ENCODE data around the gene SMYD3. TPM values are rescaled to one million over a fixed set of nuclear protein-coding genes. Genes with fewer than 3 reads are reported as not detected.

The SMYD3 gene
- total and polyA plus RNA-seq, 2 donors (not counting 1 experiment from before 2014, with no cell fraction given) = 9.7 to 37.2 TPM

DNA sequence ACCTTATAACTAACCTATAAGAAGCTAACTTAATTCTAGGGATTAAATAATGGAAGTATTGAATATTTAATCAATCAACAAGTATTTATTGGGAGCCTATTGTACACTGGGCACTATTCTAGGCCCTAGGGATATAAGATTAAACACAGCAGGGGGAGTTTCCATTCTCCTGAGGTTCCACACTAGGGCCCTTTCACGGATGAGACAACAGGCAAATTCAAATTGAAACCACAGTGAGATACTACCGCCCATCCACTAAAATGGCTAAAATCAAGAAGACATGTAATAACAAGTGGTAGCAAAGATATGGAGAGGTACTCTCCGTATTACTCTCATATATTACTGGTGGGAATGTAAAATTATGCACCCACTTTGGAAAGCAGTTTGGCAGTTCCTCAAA, 677.9 kb downstream of the SMYD3 start:
- H3K9me3 Mint-ChIP-seq (ENCODE audit: insufficient read depth) = peaks cover 2% of the 10 kb centered on the region
- no peaks in the 10 kb centered on the region for H3K4me1 ChIP-seq (ENCODE audit: control insufficient read depth in 2 of 2, insufficient read depth in 2 of 2, low read length in 2 of 2)
- H3K9me3 ChIP-seq (ENCODE audit: control extremely low read depth in 1 of 3, control insufficient read depth in 2 of 3, insufficient read depth in 1 of 3, low read length in 2 of 3) = peaks cover 0 to 4% (median 0%) of the 10 kb centered on the region in 3 donors
- DNase-seq (no peak), ATAC-seq (ENCODE audit: low read depth) (peak; percentile 24)
- ChIA-PET CTCF (no interaction called here), POLR2A (no interaction called here)
- TF ChIP-seq EZH2 (IDR thresholded peaks at IDR 0.05; ENCODE audit: borderline replicate concordance, insufficient read depth, low read depth, low read length, poor library complexity, severe bottlenecking) = no peak
- TF ChIP-seq, protein P1, sequence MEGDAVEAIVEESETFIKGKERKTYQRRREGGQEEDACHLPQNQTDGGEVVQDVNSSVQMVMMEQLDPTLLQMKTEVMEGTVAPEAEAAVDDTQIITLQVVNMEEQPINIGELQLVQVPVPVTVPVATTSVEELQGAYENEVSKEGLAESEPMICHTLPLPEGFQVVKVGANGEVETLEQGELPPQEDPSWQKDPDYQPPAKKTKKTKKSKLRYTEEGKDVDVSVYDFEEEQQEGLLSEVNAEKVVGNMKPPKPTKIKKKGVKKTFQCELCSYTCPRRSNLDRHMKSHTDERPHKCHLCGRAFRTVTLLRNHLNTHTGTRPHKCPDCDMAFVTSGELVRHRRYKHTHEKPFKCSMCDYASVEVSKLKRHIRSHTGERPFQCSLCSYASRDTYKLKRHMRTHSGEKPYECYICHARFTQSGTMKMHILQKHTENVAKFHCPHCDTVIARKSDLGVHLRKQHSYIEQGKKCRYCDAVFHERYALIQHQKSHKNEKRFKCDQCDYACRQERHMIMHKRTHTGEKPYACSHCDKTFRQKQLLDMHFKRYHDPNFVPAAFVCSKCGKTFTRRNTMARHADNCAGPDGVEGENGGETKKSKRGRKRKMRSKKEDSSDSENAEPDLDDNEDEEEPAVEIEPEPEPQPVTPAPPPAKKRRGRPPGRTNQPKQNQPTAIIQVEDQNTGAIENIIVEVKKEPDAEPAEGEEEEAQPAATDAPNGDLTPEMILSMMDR (IDR thresholded peaks at IDR 0.05) = no peak
- H3K27me3 ChIP-seq (replicated peaks in 1 of 4; ENCODE audit: control extremely low read depth in 1 of 4, control insufficient read depth in 3 of 4, insufficient read depth in 4 of 4, low read length in 3 of 4) = no peaks in the 10 kb centered on the region
- H3K79me2 ChIP-seq (ENCODE audit: control insufficient read depth, insufficient read depth, low read length) = no peaks in the 10 kb centered on the region
- no CpG with 5 or more reads among the region's 3 CpGs for WGBS (ENCODE audit: insufficient coverage)
- H3K27ac ChIP-seq (ENCODE audit: low read length in 2 of 2) = no peak overlapping the region
- no peak overlapping the region for H3K4me3 Mint-ChIP-seq
- H3K9ac ChIP-seq (ENCODE audit: low read length) = no peak overlapping the region
- H3K4me2 ChIP-seq (replicated peaks; ENCODE audit: low read depth, low read length, poor library complexity, severe bottlenecking) = no peak overlapping the region
- no peak overlapping the region for H2AFZ ChIP-seq (ENCODE audit: insufficient read depth, low read depth, low read length, poor library complexity, severe bottlenecking)
- no peak overlapping the region for H3K4me3 ChIP-seq (ENCODE audit: control extremely low read depth in 1 of 5, extremely low read depth in 1 of 5, insufficient read depth in 1 of 5, low read depth in 2 of 5, low read length in 4 of 5)
- H3K36me3 ChIP-seq (replicated peaks in 1 of 2; ENCODE audit: control extremely low read depth in 1 of 2, control insufficient read depth in 1 of 2, extremely low read depth in 1 of 2, insufficient read depth in 2 of 2, low read length in 1 of 2) = no peaks in the 10 kb centered on the region
- no peak overlapping the region for H3K27ac Mint-ChIP-seq
- intact Hi-C loops (cut with micrococcal nuclease) = no loop called here
- H4K20me1 ChIP-seq (ENCODE audit: control insufficient read depth, insufficient read depth, low read length, poor library complexity, severe bottlenecking) = no peaks in the 10 kb centered on the region
- peaks cover 4% of the 10 kb centered on the region for H3K4me1 Mint-ChIP-seq
- H3K27me3 Mint-ChIP-seq = no peaks in the 10 kb centered on the region

DNA sequence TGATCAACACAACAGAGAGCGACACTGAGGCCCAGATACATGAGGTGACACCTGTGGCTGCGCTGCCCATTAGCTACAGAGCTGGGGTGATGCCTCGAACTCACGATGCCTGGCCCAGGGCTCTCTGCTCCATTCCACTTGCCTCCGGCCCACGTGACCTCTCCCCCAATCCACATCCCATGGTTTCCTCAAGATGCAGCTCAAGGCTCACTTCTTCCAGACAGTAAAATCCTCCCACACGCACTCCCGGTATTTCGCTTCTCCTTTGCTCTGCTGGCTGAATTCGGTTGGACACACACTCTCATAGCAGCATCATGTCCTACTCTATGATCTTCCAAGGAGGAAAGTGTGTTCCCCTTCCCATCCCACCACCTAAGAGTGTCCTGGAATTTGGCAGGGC, 679.8 kb downstream of the SMYD3 start:
- no peak overlapping the region for H3K4me2 ChIP-seq (replicated peaks; ENCODE audit: low read depth, low read length, poor library complexity, severe bottlenecking)
- no peak overlapping the region for H3K4me3 Mint-ChIP-seq
- H3K4me3 ChIP-seq (ENCODE audit: control extremely low read depth in 1 of 5, extremely low read depth in 1 of 5, insufficient read depth in 1 of 5, low read depth in 2 of 5, low read length in 4 of 5) = no peak overlapping the region
- H3K27ac Mint-ChIP-seq = no peak overlapping the region
- peaks cover 0 to 13% (median 0%) of the 10 kb centered on the region in 3 donors for H3K9me3 ChIP-seq (ENCODE audit: control extremely low read depth in 1 of 3, control insufficient read depth in 2 of 3, insufficient read depth in 1 of 3, low read length in 2 of 3)
- no peaks in the 10 kb centered on the region for H3K27me3 Mint-ChIP-seq
- ATAC-seq (ENCODE audit: low read depth) (no peak), DNase-seq (no peak)
- no peaks in the 10 kb centered on the region for H3K36me3 ChIP-seq (replicated peaks in 1 of 2; ENCODE audit: control extremely low read depth in 1 of 2, control insufficient read depth in 1 of 2, extremely low read depth in 1 of 2, insufficient read depth in 2 of 2, low read length in 1 of 2)
- H3K4me1 ChIP-seq (ENCODE audit: control insufficient read depth in 2 of 2, insufficient read depth in 2 of 2, low read length in 2 of 2) = no peaks in the 10 kb centered on the region
- no peaks in the 10 kb centered on the region for H4K20me1 ChIP-seq (ENCODE audit: control insufficient read depth, insufficient read depth, low read length, poor library complexity, severe bottlenecking)
- H3K27me3 ChIP-seq (replicated peaks in 1 of 4; ENCODE audit: control extremely low read depth in 1 of 4, control insufficient read depth in 3 of 4, insufficient read depth in 4 of 4, low read length in 3 of 4) = no peaks in the 10 kb centered on the region
- no peak overlapping the region for H3K9ac ChIP-seq (ENCODE audit: low read length)
- ChIA-PET POLR2A (interaction anchor here (0.6 kb wide), 1 partner anchor 109 kb away, joined by 3 read pairs; no protein-coding TSS in a partner anchor), CTCF (no interaction called here)
- no peak overlapping the region for H2AFZ ChIP-seq (ENCODE audit: insufficient read depth, low read depth, low read length, poor library complexity, severe bottlenecking)
- H3K79me2 ChIP-seq (ENCODE audit: control insufficient read depth, insufficient read depth, low read length) = no peaks in the 10 kb centered on the region
- peaks cover 5% of the 10 kb centered on the region for H3K9me3 Mint-ChIP-seq (ENCODE audit: insufficient read depth)
- H3K4me1 Mint-ChIP-seq = peaks cover 4% of the 10 kb centered on the region
- TF ChIP-seq EZH2 (IDR thresholded peaks at IDR 0.05; ENCODE audit: borderline replicate concordance, insufficient read depth, low read depth, low read length, poor library complexity, severe bottlenecking) = no peak
- TF ChIP-seq, protein P1 (IDR thresholded peaks at IDR 0.05) = no peak
- intact Hi-C loops (cut with micrococcal nuclease) = no loop called here
- WGBS (ENCODE audit: insufficient coverage) = 99% methylated on average over 10 of the region's 10 CpGs
- H3K27ac ChIP-seq (ENCODE audit: low read length in 2 of 2) = no peak overlapping the region
